ENCODE results near the gene GALK2.
A peak's percentile ranks its signal among the peaks of the same experiment; 100 is the strongest.
"Not testable (repeated sequence)": the region's sequence is repeated elsewhere in the genome, so short reads cannot be mapped to it uniquely, and the experiment has no call there.

Gene GALK2

GRCh38 chr15:49155834-49156627 is 14.0 kb upstream of the GALK2 start:
- ChIA-PET CTCF (interaction anchor here (0.6 to 0.7 kb wide), 2 partner anchors 50 to 294 kb away, joined by 3 read pairs; no protein-coding TSS in a partner anchor), POLR2A (ENCODE audit: low non-redundant PET) (interaction anchor here (0.6 to 1.5 kb wide), 2 partner anchors 13 to 14 kb away, joined by 3 read pairs; partner anchors contain the start of gene GALK2)
- DNase-seq (ENCODE audit: low spot score) = peak; percentile 21
- TF ChIP-seq CTCF (conservative IDR thresholded peaks at IDR 0.05; ENCODE audit: low read depth) = no peak
- peak overlapping the region; percentile 79 for H3K27ac ChIP-seq

DNA sequence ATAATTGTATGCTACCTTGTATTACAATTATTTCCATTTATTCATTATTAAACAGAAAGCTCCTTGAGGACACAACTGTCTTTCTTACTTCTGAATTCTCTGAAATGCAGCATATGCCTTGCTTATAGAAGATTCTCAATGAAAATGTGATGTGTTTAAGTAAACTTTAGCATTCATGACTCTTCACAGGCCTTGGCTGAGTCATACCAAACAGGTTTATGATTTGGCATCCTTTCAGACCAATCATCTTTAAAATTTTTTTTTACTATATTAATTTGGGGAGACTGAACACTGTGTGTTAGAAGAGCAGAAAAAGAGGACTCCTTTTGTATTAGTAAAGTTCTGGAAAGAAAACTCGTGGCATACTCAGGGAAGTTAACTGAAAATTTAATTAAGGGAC is 6.4 kb upstream of the GALK2 start:
- peak; percentile 43 for DNase-seq (ENCODE audit: low spot score)
- H3K27ac ChIP-seq = no peak overlapping the region
- CTCF ChIA-PET = interaction anchor here (0.6 kb wide), 1 partner anchor 26 kb away, joined by 5 read pairs; no protein-coding TSS in a partner anchor
- POLR2A ChIA-PET (ENCODE audit: low non-redundant PET) = no interaction called here
- no peak for TF ChIP-seq CTCF (conservative IDR thresholded peaks at IDR 0.05; ENCODE audit: low read depth)

DNA sequence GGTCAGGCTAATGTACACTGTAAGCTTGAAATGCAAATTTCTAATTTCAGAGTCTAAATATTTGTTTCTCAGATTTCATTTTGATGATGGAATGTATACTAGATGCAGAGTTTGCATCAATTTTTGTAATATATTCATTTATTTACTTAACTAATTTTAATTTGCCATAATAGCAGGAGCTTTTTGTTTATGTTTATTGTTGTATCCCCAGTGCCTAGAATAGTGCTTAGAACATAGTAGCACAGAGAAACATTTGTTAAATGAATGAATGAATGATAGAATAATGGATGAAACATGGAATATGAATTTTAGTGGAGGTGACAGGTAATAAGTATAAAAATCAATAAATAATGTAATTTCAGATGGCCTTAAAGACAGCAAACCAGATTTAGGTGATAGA is 5.2 kb upstream of the GALK2 start:
- no peak for DNase-seq (ENCODE audit: low spot score)
- CTCF ChIA-PET = no interaction called here
- no peak overlapping the region for H3K27ac ChIP-seq
- TF ChIP-seq CTCF (conservative IDR thresholded peaks at IDR 0.05; ENCODE audit: low read depth) = no peak
- POLR2A ChIA-PET (ENCODE audit: low non-redundant PET) = no interaction called here

DNA sequence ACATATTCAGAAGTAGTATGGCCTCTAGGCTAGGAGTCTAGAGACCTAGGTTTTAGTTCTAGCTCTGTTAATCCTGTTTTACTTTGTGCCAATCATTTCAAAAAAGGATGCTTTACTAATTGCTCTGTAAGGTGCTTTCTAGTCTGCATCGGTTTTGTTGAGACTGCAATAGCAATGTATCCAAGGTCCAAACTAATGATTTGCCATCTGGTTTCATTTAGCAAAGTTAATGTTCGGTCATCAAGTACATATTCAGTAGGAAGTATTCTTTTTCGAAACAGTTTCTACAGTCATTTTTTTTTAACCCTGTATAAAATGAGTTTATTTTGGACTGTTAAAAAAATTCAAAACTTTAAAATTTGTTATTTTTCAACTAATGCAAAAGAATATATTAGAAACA is 2.0 kb upstream of the GALK2 start:
- H3K27ac ChIP-seq = no peak overlapping the region
- ChIA-PET POLR2A (ENCODE audit: low non-redundant PET) (no interaction called here), CTCF (interaction anchor here (0.7 kb wide), 1 partner anchor 222 kb away, joined by 3 read pairs; no protein-coding TSS in a partner anchor)
- no peak for DNase-seq (ENCODE audit: low spot score)
- TF ChIP-seq CTCF (conservative IDR thresholded peaks at IDR 0.05; ENCODE audit: low read depth) = no peak

DNA sequence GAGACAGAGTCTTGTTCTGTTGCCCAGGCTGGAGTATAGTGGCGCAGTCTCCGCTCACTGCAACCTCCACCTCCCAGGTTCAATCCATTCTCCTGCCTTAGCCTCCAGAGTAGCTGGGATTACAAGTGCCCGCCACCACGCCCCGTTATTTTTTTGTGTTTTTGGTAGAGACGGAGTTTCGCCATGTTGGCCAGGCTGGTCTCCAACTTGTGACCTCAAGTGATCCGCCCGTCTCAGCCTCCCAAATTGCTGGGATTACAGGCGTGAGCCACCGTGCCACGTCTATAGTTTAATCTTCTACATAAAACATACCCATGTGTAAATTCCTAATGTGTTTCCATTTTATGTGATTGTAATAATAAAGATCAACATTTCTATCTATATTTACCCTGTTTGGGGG is 1.7 kb downstream of the GALK2 start:
- H3K27ac ChIP-seq = no peak overlapping the region
- no peak for TF ChIP-seq CTCF (conservative IDR thresholded peaks at IDR 0.05; ENCODE audit: low read depth)
- no peak for DNase-seq (ENCODE audit: low spot score)
- POLR2A ChIA-PET (ENCODE audit: low non-redundant PET) = no interaction called here
- CTCF ChIA-PET = interaction anchor here (0.6 to 0.9 kb wide), 3 partner anchors 86 to 1015 kb away, joined by 3 to 7 read pairs (median 3); no protein-coding TSS in a partner anchor

DNA sequence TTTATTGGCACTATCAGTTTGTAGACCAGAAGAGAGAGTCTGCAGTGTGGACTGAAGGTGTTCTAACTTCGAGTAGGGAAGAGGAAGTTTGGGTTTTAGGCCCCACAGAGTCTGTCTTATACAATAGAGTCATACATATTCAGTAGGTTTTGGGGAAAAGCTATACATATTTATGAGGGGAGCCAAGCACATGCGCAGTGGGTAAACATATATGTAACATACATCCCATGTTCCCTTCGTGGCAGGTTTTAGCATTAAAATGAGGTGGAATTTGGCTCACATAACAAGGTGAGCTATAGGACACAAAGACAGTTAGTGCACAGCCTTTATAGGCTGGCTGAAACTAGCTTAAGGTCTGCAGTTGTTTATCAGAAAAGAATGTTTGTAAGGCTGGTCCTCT is 4.9 kb downstream of the GALK2 start:
- CTCF ChIA-PET = interaction anchor here (0.5 to 1.2 kb wide), 2 partner anchors 85 to 310 kb away, joined by 3 to 5 read pairs; no protein-coding TSS in a partner anchor
- POLR2A ChIA-PET (ENCODE audit: low non-redundant PET) = no interaction called here
- H3K27ac ChIP-seq = no peak overlapping the region
- no peak for TF ChIP-seq CTCF (conservative IDR thresholded peaks at IDR 0.05; ENCODE audit: low read depth)
- no peak for DNase-seq (ENCODE audit: low spot score)

- DNase-seq (ENCODE audit: low spot score); POLR2A ChIA-PET (ENCODE audit: low non-redundant PET); CTCF ChIA-PET; H3K27ac ChIP-seq: not testable (repeated sequence)
These were observed 5.7 kb downstream of the GALK2 start for GRCh38 chr15:49175582-49176397.

All from RWPE1 (cell line).